Activated T-cell treated with anti-CD3 and anti-CD28 coated beads, Interleukin-2, amount 50 U/mL, for 1 hour (primary cell): ENCODE measurements around the gene PRKG1.
"Not testable (repeated sequence)": the region's sequence is repeated elsewhere in the genome, so short reads cannot be mapped to it uniquely, and the experiment has no call there.

Experiments
- DNase-seq: peaks from one replicate; pipeline ENCODE4 v3.0.0-alpha.2; 2020

The PRKG1 gene

GRCh38 chr10:51527522-51528219, 453.4 kb downstream of the PRKG1 start:
- DNase-seq = no peak

GRCh38 chr10:51528527-51528926, 454.2 kb downstream of the PRKG1 start:
- DNase-seq = no peak

GRCh38 chr10:51530541-51530940, 456.3 kb downstream of the PRKG1 start:
- DNase-seq = no peak

- DNase-seq = no peak
These were observed 457.8 kb downstream of the PRKG1 start for GRCh38 chr10:51532044-51532443.

GRCh38 chr10:51542853-51543252, 468.6 kb downstream of the PRKG1 start:
- no peak for DNase-seq

GRCh38 chr10:51544933-51545332, 470.6 kb downstream of the PRKG1 start:
- no peak for DNase-seq

- DNase-seq = no peak
These were observed 473.7 kb downstream of the PRKG1 start for GRCh38 chr10:51547941-51548340.

GRCh38 chr10:51552879-51553278, 478.6 kb downstream of the PRKG1 start:
- DNase-seq = no peak

- DNase-seq = no peak
These were observed 490.7 kb downstream of the PRKG1 start for GRCh38 chr10:51564896-51565510.

GRCh38 chr10:51567271-51567670, 493.0 kb downstream of the PRKG1 start:
- DNase-seq = no peak

- DNase-seq = no peak
These were observed 495.2 kb downstream of the PRKG1 start for GRCh38 chr10:51569467-51569866.

GRCh38 chr10:51574248-51575048, 500.2 kb downstream of the PRKG1 start:
- no peak for DNase-seq

- not testable (repeated sequence) for DNase-seq
These were observed 506.9 kb downstream of the PRKG1 start for GRCh38 chr10:51581196-51581595.

- DNase-seq = no peak
These were observed 509.7 kb downstream of the PRKG1 start for GRCh38 chr10:51583976-51584375.

GRCh38 chr10:51585742-51586141, 511.5 kb downstream of the PRKG1 start:
- no peak for DNase-seq

- no peak for DNase-seq
These were observed 514.7 kb downstream of the PRKG1 start for GRCh38 chr10:51588984-51589383.

GRCh38 chr10:51590818-51591217, 516.5 kb downstream of the PRKG1 start:
- DNase-seq = no peak

- no peak for DNase-seq
These were observed 522.4 kb downstream of the PRKG1 start for GRCh38 chr10:51596695-51597094.

GRCh38 chr10:51599647-51600046, 525.4 kb downstream of the PRKG1 start:
- no peak for DNase-seq

- no peak for DNase-seq
These were observed 528.0 kb downstream of the PRKG1 start for GRCh38 chr10:51602326-51602725.

- no peak for DNase-seq
These were observed 530.3 kb downstream of the PRKG1 start for GRCh38 chr10:51604579-51604978.

GRCh38 chr10:51606825-51607462, 532.7 kb downstream of the PRKG1 start:
- no peak for DNase-seq

GRCh38 chr10:51607463-51607835, 533.2 kb downstream of the PRKG1 start:
- no peak for DNase-seq

- no peak for DNase-seq
These were observed 533.9 kb downstream of the PRKG1 start for GRCh38 chr10:51608211-51608610.
